ENCODE results near the gene TUBGCP2.

Gene TUBGCP2

DNA sequence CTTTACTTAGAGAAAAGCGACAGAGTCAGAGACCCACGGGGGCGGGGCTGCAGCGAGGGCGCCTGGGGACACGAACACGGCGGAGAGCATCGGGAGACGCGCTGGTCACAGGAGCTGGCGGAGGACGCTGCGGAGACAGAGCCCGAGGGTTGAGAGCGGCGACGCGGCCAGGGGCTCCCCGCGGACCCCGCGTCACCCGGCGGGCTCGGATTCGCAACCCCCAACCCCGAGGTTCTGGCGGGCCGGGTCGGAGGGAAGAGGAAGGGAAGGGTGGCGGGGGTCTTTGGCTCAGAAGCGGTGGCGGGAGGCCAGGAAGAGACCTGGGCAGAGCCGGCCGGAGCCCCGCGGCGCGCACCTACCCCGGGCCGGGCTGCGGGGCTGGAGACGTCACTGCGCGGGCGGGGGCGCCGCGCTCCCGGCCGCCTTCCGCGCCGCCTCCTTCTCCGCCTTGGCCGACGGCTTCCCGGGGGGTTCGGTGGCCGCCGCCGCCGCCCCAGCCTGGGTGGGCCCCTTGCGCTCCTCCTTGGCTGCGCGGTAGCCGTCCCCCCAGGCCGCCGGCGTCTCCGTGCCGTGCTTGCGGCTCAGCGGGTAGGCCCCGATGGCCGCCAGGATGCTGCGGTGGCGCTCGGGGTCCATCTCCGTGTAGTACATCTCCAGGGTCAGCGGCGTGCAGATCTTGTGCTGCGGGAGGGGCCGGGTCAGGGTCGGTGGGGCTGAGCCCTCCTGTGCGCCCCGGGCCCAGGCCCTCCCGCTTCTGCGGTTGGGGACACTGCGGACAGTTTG is 17.0 kb upstream of the TUBGCP2 start:
- Histone ChIP-seq H3K9me3 (ENCODE audit: control insufficient read depth, insufficient read depth, low read depth, low read length) (no peaks in the 10 kb centered on the region), H3K27ac (ENCODE audit: extremely low read depth, low read depth, low read length) (no peak overlapping the region), H3K4me3 (ENCODE audit: low read depth, low read length) (no peak overlapping the region), H3K36me3 (ENCODE audit: control insufficient read depth in 2 of 2, insufficient read depth in 1 of 2, low read length in 2 of 2) (no peaks in the 10 kb centered on the region), H3K4me1 (ENCODE audit: control insufficient read depth, insufficient read depth, low read length) (peaks cover 11% of the 10 kb centered on the region)
- TF ChIP-seq, protein P1, sequence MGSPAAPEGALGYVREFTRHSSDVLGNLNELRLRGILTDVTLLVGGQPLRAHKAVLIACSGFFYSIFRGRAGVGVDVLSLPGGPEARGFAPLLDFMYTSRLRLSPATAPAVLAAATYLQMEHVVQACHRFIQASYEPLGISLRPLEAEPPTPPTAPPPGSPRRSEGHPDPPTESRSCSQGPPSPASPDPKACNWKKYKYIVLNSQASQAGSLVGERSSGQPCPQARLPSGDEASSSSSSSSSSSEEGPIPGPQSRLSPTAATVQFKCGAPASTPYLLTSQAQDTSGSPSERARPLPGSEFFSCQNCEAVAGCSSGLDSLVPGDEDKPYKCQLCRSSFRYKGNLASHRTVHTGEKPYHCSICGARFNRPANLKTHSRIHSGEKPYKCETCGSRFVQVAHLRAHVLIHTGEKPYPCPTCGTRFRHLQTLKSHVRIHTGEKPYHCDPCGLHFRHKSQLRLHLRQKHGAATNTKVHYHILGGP (tag by site-specific recombination; IDR thresholded peaks at IDR 0.05), result no peak
- TF ChIP-seq ZNF830 (tag by site-specific recombination; IDR thresholded peaks at IDR 0.05; ENCODE audit: low read depth) (no peak), ZNF571 (tag by site-specific recombination; IDR thresholded peaks at IDR 0.05) (no peak), ZEB2 (tag by site-specific recombination; IDR thresholded peaks at IDR 0.05) (no peak), ZNF311 (tag by site-specific recombination; IDR thresholded peaks at IDR 0.05; ENCODE audit: borderline replicate concordance) (no peak), ZNF146 (tag by site-specific recombination; IDR thresholded peaks at IDR 0.05) (no peak), ZNF266 (tag by site-specific recombination; IDR thresholded peaks at IDR 0.05; ENCODE audit: low read depth) (no peak), SP2 (tag by site-specific recombination; IDR thresholded peaks at IDR 0.05) (no peak), ZNF335 (tag by site-specific recombination; conservative IDR thresholded peaks at IDR 0.05) (no peak), GFI1B (tag by site-specific recombination; IDR thresholded peaks at IDR 0.05) (no peak)
- CTCF ChIA-PET, result no interaction called here
- POLR2A ChIA-PET, result no interaction called here

DNA sequence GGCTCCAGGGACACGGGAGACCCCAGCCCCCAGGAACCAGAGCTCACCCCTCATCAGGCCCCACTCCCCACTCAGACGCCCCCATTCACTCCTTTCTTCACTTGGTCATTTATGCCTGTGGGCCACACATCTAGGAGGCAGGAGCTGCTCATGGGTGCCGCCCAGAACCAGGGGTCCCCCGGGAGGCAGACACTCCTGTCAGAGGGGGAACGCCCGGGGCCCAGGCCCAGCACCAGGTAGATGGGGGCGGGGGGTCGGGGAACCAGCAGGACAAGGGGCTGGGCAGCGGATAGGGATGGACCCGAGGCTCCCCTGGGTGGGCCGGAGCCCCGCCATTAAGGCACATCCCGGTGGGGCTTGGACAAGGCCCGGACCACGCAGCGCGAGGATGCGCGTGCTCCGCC is 16.2 kb upstream of the TUBGCP2 start:
- POLR2A ChIA-PET, result interaction anchor here (0.8 to 1.9 kb wide), 2 partner anchors 10 to 31 kb away, joined by 4 to 15 read pairs; no protein-coding TSS in a partner anchor
- Histone ChIP-seq H3K9me3 (ENCODE audit: control insufficient read depth, insufficient read depth, low read depth, low read length) (no peaks in the 10 kb centered on the region), H3K4me3 (ENCODE audit: low read depth, low read length) (no peak overlapping the region), H3K36me3 (ENCODE audit: control insufficient read depth in 2 of 2, insufficient read depth in 1 of 2, low read length in 2 of 2) (no peaks in the 10 kb centered on the region), H3K4me1 (ENCODE audit: control insufficient read depth, insufficient read depth, low read length) (peaks cover 9% of the 10 kb centered on the region), H3K27ac (ENCODE audit: extremely low read depth, low read depth, low read length) (no peak overlapping the region)
- CTCF ChIA-PET, result no interaction called here
- no peak for TF ChIP-seq ZNF555 (tag by site-specific recombination; conservative IDR thresholded peaks at IDR 0.05)
- TF ChIP-seq KLF1 (tag by site-specific recombination; IDR thresholded peaks at IDR 0.05), result peak; percentile 14; the same call in 1 of the 2 replicates

DNA sequence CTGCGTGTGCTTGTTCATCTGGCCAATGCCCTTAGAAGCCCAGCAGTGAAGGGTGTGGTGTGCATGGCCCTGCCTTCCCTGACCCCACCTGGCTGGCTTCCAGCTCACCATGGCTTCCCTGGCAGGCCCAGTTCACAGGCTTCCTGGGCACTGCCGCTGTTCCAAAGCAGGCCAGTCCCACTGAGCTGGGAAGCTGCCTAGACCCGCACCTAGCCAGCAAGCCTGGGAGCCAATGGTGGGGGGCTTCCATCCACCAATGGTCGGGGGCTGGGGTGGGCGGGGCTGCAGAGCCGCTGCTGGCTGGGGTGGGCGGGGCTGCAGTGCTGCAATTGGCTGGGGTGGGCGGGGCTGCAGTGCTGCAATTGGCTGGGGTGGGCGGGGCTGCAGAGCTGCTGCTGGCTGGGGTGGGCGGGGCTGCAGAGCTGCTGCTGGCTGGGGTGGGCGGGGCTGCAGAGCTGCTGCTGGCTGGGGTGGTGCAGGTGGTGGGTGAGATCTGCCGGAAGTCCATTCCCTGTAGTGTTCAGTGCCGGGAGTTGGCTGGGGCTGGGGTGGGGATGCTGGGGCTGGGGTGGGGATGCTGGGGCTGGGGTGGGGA is 15.6 kb upstream of the TUBGCP2 start:
- CTCF ChIA-PET, result interaction anchor here (0.5 to 1.2 kb wide), 3 partner anchors 16 to 181 kb away, joined by 3 to 5 read pairs (median 5); no protein-coding TSS in a partner anchor
- POLR2A ChIA-PET, result interaction anchor here (0.7 to 1.9 kb wide), 3 partner anchors 9 to 356 kb away, joined by 4 to 15 read pairs (median 4); no protein-coding TSS in a partner anchor
- H3K4me3 ChIP-seq (ENCODE audit: low read depth, low read length), result peak overlapping the region; percentile 38
- TF ChIP-seq ZFP69B (tag by site-specific recombination; IDR thresholded peaks at IDR 0.05) (no peak), ZNF707 (tag by site-specific recombination; IDR thresholded peaks at IDR 0.05) (no peak), KLF1 (tag by site-specific recombination; IDR thresholded peaks at IDR 0.05) (peak; percentile 59), ZNF426 (tag by site-specific recombination; IDR thresholded peaks at IDR 0.05) (no peak), WT1 (tag by site-specific recombination; IDR thresholded peaks at IDR 0.05) (no peak), ZBTB20 (tag by site-specific recombination; IDR thresholded peaks at IDR 0.05) (peak; percentile 36; the same call in 1 of the 2 replicates), ZNF335 (tag by site-specific recombination; conservative IDR thresholded peaks at IDR 0.05) (peak; percentile 74), SCRT1 (tag by site-specific recombination; IDR thresholded peaks at IDR 0.05; ENCODE audit: borderline replicate concordance) (no peak), SP3 (tag by site-specific recombination; IDR thresholded peaks at IDR 0.05) (peak; percentile 35; the same call in 1 of the 2 replicates), KLF9 (tag by site-specific recombination; IDR thresholded peaks at IDR 0.05; ENCODE audit: low read depth) (peak; percentile 68), ZNF341 (tag by site-specific recombination; IDR thresholded peaks at IDR 0.05; ENCODE audit: low read depth) (peak; percentile 76), GLIS2 (tag by site-specific recombination; IDR thresholded peaks at IDR 0.05) (peak; percentile 29; the same call in 1 of the 2 replicates), ZNF548 (tag by site-specific recombination; IDR thresholded peaks at IDR 0.05) (no peak), ZNF561 (tag by site-specific recombination; IDR thresholded peaks at IDR 0.05; ENCODE audit: borderline replicate concordance) (no peak), ZNF121 (tag by site-specific recombination; IDR thresholded peaks at IDR 0.05) (peak; percentile 81), SP2 (tag by site-specific recombination; IDR thresholded peaks at IDR 0.05) (peak; percentile 32)
- TF ChIP-seq, protein P2, sequence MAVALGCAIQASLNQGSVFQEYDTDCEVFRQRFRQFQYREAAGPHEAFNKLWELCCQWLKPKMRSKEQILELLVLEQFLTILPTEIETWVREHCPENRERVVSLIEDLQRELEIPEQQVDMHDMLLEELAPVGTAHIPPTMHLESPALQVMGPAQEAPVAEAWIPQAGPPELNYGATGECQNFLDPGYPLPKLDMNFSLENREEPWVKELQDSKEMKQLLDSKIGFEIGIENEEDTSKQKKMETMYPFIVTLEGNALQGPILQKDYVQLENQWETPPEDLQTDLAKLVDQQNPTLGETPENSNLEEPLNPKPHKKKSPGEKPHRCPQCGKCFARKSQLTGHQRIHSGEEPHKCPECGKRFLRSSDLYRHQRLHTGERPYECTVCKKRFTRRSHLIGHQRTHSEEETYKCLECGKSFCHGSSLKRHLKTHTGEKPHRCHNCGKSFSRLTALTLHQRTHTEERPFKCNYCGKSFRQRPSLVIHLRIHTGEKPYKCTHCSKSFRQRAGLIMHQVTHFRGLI (tag by site-specific recombination; IDR thresholded peaks at IDR 0.05), result 0 out of 2 replicates have a peak, but pooled peaks have one; percentile 26

More for the DNA sequence above, 15.6 kb upstream of the TUBGCP2 start:
- Histone ChIP-seq H3K9me3 (ENCODE audit: control insufficient read depth, insufficient read depth, low read depth, low read length) (no peaks in the 10 kb centered on the region), H3K36me3 (ENCODE audit: control insufficient read depth in 2 of 2, insufficient read depth in 1 of 2, low read length in 2 of 2) (no peaks in the 10 kb centered on the region), H3K27ac (ENCODE audit: extremely low read depth, low read depth, low read length) (no peak overlapping the region), H3K4me1 (ENCODE audit: control insufficient read depth, insufficient read depth, low read length) (peaks cover 8% of the 10 kb centered on the region; the same call in 1 of the 2 replicates)

Measured in HEK293 (cell line).